ENCODE results near the gene PLXND1. TPM values are rescaled to one million over a fixed set of nuclear protein-coding genes. Genes with fewer than 3 reads are reported as not detected.

Gene PLXND1
- total RNA-seq, 3 donors from 2014 or later = 4.8 to 6.2 (median 6.1) TPM

DNA sequence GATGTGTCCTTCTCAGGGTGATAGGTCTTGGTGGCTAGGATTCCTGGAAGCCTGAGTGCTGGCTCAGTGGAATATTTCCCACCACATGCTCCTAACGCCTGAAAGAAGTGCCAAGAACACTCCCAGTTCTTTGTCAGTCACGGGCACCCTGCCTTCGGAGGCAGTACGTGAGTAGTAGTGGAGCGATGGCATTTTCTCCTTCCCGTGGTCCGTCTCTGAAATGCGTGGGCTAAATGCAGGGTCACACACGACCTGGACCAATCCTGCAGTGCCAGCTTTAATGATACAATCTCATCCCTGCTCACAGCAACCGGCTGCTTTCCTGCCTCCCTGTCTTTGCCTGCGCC is 49.0 kb downstream of the PLXND1 start:
- H3K4me3 Mint-ChIP-seq = no peak overlapping the region
- H3K4me1 Mint-ChIP-seq (ENCODE audit: low read depth) = peaks cover 16% of the 10 kb centered on the region
- H3K9me3 Mint-ChIP-seq = no peaks in the 10 kb centered on the region
- ATAC-seq (no peak), DNase-seq (no peak)
- H3K27me3 Mint-ChIP-seq (ENCODE audit: low read depth) = peaks cover 6% of the 10 kb centered on the region
- H3K36me3 Mint-ChIP-seq (ENCODE audit: insufficient read depth) = no peaks in the 10 kb centered on the region

DNA sequence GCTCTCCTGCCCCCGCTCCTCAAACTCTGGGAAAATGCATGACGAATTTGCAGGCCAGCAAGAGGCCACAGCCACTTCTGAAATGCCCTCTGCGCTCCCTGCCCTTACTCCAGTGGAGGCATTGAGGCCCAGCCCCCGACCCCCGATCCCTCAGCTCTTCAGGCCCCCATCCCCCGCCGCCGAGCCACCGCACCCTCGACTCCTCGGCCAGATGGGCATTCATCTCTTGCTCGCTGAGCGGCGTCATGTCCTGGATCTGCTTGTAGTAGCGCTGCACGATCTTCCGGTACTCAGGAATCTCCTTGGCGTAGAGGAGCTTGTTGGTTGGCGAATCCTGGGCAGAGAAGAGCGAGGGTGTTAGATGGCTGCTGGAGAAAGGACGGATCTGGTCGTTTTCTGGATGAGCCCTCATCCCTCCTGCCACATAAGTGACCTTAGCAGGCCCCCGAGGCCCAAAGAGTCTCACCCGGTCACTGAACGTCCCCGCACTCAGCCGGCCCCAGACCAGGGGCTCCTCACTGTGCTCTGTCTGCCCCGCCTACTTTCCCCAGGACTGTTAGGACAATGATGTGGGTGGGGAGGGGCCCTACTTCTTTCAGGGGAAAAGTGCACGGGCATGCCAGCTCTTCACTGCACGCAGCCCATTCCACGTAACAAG is 49.5 kb downstream of the PLXND1 start:
- peaks cover 16% of the 10 kb centered on the region for H3K4me1 Mint-ChIP-seq (ENCODE audit: low read depth)
- H3K27me3 Mint-ChIP-seq (ENCODE audit: low read depth) = peaks cover 6% of the 10 kb centered on the region
- no peak overlapping the region for H3K4me3 Mint-ChIP-seq
- ATAC-seq = no peak
- DNase-seq = no peak
- no peaks in the 10 kb centered on the region for H3K9me3 Mint-ChIP-seq
- no peaks in the 10 kb centered on the region for H3K36me3 Mint-ChIP-seq (ENCODE audit: insufficient read depth)

DNA sequence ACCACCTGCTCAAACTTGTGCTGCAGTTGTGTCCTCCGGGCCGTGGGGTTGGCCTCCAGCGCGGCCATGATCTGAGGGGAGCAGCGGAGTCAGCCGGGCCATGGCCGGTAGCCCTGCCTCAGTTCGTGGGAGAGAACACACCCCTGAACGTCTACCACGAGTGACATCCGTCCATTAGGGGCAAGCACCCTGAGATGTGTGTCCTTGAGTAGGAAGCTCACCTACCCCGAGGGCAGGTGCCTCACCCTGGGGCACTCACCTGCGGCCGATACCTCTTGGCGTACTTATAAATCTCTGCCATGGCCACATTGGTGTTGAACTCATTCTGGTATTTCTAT is 50.1 kb downstream of the PLXND1 start:
- ATAC-seq = no peak
- Mint-ChIP-seq H3K4me1 (ENCODE audit: low read depth) (peaks cover 16% of the 10 kb centered on the region), H3K27me3 (ENCODE audit: low read depth) (peaks cover 6% of the 10 kb centered on the region), H3K4me3 (no peak overlapping the region), H3K36me3 (ENCODE audit: insufficient read depth) (no peaks in the 10 kb centered on the region), H3K9me3 (no peaks in the 10 kb centered on the region)
- no peak for DNase-seq

DNA sequence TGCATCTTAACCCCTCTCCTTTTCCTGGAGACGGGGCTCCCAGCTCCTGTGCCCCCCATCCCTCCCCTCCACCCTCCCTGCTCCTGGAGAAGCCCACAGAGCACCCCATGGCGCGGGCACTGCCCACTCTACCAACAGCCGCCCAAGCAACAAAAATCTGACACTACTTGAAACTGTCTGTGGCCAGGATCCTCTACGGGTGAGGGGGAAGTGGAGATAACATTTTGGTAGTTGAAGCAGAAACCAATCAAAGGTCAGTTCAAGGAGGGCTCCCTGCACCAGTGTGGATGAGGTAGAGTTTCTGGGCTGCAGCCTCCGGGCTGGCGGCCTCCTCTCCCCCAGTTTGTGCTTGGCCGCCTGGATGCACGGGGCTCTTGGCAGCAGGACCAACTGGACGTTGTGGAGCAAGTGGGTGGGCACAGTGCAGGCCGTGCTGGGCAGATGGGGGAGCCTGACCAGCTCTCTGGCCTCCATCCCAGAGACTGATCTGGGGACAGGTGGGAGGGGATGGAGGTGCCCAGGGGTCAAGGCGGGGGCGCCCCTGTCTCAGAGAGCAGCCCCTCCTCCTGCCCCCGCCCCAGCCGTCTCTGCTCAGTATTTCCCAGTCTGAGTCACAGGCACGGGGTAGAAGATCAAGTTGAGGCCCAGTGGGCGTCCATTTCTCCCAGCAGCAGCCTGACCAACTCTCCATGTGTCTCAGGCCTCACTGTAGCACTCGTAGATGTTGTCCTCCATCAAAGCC is 50.7 kb downstream of the PLXND1 start:
- H3K27me3 Mint-ChIP-seq (ENCODE audit: low read depth) = peaks cover 6% of the 10 kb centered on the region
- peaks cover 16% of the 10 kb centered on the region for H3K4me1 Mint-ChIP-seq (ENCODE audit: low read depth)
- ATAC-seq (no peak), DNase-seq (no peak)
- H3K9me3 Mint-ChIP-seq = no peaks in the 10 kb centered on the region
- no peak overlapping the region for H3K4me3 Mint-ChIP-seq
- no peaks in the 10 kb centered on the region for H3K36me3 Mint-ChIP-seq (ENCODE audit: insufficient read depth)

DNA sequence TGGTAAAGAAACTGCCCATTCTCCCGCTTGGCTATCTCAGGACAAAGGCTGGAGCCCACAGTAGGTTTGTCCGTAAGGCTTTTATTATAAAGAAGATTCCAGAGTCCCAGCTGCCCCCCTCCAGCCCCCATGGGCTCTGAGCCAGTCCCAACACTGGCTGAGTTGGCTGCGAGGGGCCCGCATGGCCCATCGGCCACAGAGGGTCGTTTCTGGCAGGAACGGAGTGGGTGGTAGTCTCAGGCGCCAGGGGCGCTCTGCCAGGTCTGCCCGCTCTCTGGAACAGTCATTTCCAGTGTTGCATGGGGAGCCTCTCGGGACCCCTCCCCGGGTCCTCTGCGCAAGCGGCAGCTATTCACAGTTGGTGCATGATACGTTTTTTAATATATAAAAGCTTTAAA is 51.3 kb downstream of the PLXND1 start:
- H3K4me1 Mint-ChIP-seq (ENCODE audit: low read depth) = peaks cover 16% of the 10 kb centered on the region
- H3K4me3 Mint-ChIP-seq = no peak overlapping the region
- ATAC-seq = no peak
- DNase-seq = no peak
- no peaks in the 10 kb centered on the region for H3K9me3 Mint-ChIP-seq
- no peaks in the 10 kb centered on the region for H3K36me3 Mint-ChIP-seq (ENCODE audit: insufficient read depth)
- H3K27me3 Mint-ChIP-seq (ENCODE audit: low read depth) = peaks cover 6% of the 10 kb centered on the region

DNA sequence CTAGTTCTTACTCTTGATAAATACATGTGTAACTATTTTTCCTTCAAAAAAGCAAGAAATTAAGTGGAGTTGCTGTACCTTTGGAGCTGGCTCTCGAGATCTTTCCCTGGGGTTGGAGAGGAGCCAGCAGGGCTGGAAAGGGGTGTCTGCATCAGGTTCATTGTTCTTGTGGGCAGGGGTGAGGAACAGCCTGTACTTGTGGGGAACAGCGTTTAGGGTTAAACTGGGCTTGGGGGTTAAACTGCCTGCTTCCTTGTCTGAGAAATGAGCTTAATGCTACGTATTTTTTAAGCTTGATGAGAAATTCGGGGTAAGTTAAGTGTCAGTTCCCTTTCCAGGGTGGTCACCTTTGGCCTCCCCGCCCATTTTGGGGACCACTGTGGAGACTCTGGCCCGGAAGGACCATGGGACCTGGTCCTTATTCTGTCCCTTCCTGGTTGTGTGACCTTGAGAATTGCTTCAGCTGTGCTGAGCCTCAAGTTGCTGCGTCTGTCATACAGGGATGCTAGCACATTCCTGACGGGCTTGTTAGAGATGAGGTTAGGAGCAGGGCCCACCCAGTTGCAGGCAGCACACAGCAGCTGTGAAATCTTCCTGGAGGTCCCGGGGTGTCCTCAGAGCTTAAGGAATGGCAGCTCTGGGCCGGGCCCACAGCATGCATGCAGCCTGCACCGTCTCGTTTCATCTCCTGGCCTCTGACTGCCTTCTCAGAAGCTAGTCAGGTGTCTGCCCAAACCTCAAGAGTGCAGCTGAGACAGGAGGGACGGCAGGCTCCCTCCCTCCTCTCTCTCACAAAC is 51.9 kb downstream of the PLXND1 start:
- DNase-seq (no peak), ATAC-seq (no peak)
- Mint-ChIP-seq H3K4me3 (no peak overlapping the region), H3K27me3 (ENCODE audit: low read depth) (peaks cover 6% of the 10 kb centered on the region), H3K4me1 (ENCODE audit: low read depth) (peaks cover 16% of the 10 kb centered on the region), H3K9me3 (no peaks in the 10 kb centered on the region), H3K36me3 (ENCODE audit: insufficient read depth) (no peaks in the 10 kb centered on the region)

DNA sequence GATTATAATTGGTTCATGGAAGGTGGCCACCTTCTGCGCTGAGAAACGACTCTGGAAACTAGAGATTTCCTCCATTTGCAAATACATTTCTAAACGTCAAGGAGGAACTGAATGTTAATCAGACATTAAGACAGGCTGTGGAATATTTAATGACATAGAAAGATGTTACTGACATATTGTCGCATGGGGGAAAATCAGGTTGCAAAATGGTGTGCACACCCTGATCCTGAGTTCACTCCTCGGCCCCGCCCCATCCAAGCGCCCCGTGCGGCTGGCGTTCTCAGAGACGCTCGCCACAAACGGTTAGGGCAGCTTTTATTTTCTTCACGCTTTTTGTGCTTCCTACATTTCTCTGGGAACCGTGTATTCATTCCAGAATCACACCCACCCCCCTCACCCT is 52.8 kb downstream of the PLXND1 start:
- DNase-seq = no peak
- Mint-ChIP-seq H3K4me3 (peak overlapping the region; percentile 12), H3K4me1 (ENCODE audit: low read depth) (peaks cover 16% of the 10 kb centered on the region), H3K9me3 (no peaks in the 10 kb centered on the region), H3K36me3 (ENCODE audit: insufficient read depth) (no peaks in the 10 kb centered on the region), H3K27me3 (ENCODE audit: low read depth) (peaks cover 6% of the 10 kb centered on the region)
- ATAC-seq = no peak

DNA sequence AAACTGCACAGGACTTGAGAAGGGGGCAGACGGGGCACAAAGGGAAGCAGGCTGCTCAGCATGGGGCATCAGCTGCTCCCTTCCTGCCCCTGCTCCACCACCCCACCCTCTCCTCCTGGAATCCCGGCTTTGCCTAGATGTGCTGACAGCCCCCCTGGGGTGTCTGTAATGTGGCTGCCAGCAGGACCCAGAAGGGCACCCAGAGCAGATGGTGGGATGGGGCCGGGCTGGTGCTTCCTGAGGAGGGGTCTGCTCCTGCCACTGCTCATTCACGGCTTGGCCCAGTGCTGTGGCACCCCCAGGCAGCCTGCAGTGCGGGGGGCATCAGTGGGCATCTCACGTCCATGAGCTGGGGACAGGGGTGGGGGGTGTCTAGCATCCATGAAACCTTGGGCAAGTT is 53.3 kb downstream of the PLXND1 start:
- Mint-ChIP-seq H3K4me1 (ENCODE audit: low read depth) (peaks cover 13% of the 10 kb centered on the region), H3K4me3 (no peak overlapping the region), H3K9me3 (no peaks in the 10 kb centered on the region), H3K36me3 (ENCODE audit: insufficient read depth) (no peaks in the 10 kb centered on the region), H3K27me3 (ENCODE audit: low read depth) (peaks cover 6% of the 10 kb centered on the region)
- no peak for DNase-seq
- no peak for ATAC-seq

DNA sequence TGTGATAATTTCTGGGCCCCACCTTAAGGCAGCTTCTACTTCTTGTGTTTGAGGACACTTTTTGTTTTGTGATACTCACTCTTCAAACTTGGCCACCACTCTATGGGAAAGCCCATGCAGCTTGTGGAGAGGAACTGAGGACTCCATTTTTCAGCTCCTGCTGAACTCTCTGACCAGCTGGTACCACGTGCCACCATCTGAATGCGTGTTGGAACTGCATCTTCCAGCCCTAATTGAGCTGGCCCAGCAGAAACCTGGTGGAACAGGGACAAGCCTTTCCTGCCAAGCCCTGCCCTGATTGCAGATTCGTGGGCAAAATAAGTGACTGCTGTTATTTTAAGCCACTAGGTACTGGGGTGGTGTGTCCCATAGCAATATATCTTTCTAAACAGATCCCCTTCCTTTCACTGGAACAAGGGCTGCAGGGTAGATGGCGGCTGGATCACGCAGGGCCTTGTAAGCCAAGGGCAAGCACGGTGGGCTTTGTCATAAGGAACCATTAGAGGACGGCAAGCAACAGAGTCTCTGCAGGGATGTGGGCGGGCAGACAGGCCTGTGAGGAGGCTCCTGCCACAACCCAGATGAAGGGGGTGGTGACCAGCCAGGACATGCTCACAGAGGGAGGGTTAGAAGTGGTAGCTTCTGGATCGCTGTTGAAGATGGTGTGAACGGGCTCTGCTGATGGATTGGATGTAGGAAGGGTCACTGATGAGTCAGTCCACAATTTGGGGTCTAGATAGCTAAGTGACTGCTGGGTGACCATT is 54.0 kb downstream of the PLXND1 start:
- Mint-ChIP-seq H3K4me1 (ENCODE audit: low read depth) (peaks cover 10% of the 10 kb centered on the region), H3K36me3 (ENCODE audit: insufficient read depth) (no peaks in the 10 kb centered on the region), H3K27me3 (ENCODE audit: low read depth) (peaks cover 6% of the 10 kb centered on the region), H3K9me3 (no peaks in the 10 kb centered on the region), H3K4me3 (no peak overlapping the region)
- ATAC-seq (no peak), DNase-seq (no peak)

DNA sequence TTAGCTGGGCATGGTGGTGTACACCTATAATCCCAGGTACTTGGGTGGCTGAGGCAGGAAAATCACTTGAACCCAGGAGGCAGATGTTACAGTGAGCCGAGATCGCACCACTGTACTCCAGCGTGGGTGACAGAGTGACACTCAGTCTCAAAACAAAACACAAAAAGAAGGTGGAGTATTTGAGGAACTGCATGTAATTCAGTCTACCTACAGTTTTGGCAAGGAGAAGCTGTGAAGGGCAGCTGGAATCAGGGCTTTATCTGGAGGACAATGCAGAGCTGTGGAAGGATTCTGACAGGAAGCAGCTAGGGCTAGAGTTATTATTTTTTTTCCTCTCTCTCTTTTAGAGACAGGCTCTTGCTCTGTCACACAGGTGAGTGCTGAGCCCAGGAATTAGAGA is 56.7 kb downstream of the PLXND1 start:
- no peaks in the 10 kb centered on the region for H3K36me3 Mint-ChIP-seq (ENCODE audit: insufficient read depth)
- H3K27me3 Mint-ChIP-seq (ENCODE audit: low read depth) = peaks cover 6% of the 10 kb centered on the region
- H3K4me3 Mint-ChIP-seq = no peak overlapping the region
- H3K9me3 Mint-ChIP-seq = no peaks in the 10 kb centered on the region
- no peak for DNase-seq
- ATAC-seq = no peak
- peaks cover 10% of the 10 kb centered on the region for H3K4me1 Mint-ChIP-seq (ENCODE audit: low read depth)

DNA sequence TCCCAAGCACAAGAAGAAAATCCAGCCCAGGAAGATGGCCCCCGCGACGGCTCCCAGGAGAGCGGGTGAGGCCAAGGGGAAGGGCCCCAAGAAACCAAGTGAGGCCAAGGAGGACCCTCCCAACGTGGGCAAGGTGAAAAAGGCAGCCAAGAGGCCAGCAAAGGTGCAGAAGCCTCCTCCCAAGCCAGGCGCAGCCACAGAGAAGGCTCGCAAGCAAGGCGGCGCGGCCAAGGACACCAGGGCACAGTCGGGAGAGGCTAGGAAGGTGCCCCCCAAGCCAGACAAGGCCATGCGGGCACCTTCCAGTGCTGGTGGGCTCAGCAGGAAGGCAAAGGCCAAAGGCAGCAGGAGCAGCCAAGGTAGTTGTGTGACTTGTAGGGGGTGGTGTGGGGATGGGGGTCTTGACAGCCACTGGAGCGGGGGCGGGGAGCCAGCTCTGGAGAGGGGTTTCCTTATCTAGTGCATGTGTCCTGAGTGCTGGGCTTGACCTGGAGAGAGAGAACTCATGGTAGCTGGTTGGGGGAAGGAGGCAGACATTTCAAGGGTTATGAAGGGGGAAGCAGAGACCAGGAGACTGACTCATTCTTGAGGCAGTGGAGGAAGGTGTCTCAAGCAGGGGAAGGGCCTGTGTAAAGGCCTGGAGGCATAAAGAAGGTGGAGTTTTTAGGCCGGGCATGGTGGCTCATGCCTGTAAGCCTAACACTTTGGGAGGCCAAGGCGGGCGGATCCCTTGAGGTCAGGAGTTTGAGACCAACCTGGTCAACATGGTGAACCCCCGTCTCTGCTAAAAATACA is 57.3 kb downstream of the PLXND1 start:
- Mint-ChIP-seq H3K4me3 (no peak overlapping the region), H3K9me3 (no peaks in the 10 kb centered on the region), H3K36me3 (ENCODE audit: insufficient read depth) (no peaks in the 10 kb centered on the region), H3K4me1 (ENCODE audit: low read depth) (peaks cover 6% of the 10 kb centered on the region), H3K27me3 (ENCODE audit: low read depth) (peaks cover 5% of the 10 kb centered on the region)
- no peak for ATAC-seq
- DNase-seq = no peak

DNA sequence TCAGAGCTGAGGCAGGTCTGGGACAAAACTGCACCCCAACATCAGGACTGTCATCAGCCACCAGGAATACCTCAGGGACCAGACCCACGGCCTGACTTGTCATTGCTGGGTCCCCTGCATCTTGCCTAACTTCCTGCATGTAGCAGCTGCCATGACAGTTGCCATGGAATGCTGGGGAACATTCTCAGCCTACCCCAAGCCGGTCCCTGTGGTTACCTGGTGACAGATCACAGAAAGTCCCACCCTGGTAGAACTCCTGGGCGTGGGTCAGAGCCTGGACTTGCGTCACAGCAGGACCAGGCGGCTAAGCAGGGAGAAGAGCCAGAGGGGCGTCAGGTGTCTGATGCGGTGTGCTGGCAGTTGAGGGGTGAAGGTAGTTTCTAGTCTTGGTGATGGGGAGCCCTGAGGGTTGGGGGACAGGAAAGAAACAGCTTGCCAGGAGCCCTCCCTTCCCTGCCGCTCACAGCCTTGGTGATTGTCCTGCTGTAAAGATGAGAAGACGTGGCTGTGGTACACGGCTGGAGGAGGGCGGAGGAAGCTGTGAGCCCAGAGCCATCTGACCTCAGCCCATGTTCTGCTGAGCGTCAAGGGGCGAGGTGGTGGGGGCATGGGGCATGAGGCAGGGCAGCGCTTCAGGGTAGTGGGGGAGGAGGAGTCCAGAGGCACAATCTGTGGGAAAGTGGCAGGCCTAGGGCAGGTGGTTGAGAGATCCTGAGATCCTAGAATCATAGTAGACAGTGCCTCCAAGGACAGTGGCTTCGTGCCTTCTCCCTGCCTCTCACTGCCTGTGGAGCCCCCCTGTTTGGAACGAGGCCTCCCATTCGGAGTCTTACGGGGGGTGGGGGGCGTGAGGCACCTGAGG is 58.1 kb downstream of the PLXND1 start:
- Mint-ChIP-seq H3K36me3 (ENCODE audit: insufficient read depth) (no peaks in the 10 kb centered on the region), H3K4me3 (no peak overlapping the region), H3K27me3 (ENCODE audit: low read depth) (peaks cover 5% of the 10 kb centered on the region), H3K4me1 (ENCODE audit: low read depth) (no peaks in the 10 kb centered on the region), H3K9me3 (no peaks in the 10 kb centered on the region)
- DNase-seq (no peak), ATAC-seq (no peak)

DNA sequence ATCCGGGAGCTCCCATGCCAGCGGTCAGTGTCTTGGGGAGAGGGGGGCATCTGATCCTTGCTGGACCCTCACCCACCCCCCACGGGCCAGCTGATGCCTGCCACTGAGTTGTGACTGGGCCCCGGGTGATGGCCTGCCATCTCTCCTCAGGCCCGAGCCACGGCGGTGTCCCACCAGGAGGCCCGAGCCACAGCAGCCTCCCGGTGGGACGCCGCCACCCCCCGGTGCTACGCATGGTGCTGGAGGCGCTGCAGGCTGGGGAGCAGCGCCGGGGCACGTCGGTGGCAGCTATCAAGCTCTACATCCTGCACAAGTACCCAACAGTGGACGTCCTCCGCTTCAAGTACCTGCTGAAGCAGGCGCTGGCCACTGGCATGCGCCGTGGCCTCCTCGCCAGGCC is 59.2 kb downstream of the PLXND1 start:
- H3K27me3 Mint-ChIP-seq (ENCODE audit: low read depth) = no peaks in the 10 kb centered on the region
- ATAC-seq = no peak
- no peaks in the 10 kb centered on the region for H3K9me3 Mint-ChIP-seq
- H3K36me3 Mint-ChIP-seq (ENCODE audit: insufficient read depth) = no peaks in the 10 kb centered on the region
- DNase-seq = no peak
- H3K4me1 Mint-ChIP-seq (ENCODE audit: low read depth) = no peaks in the 10 kb centered on the region
- no peak overlapping the region for H3K4me3 Mint-ChIP-seq

Data from activated T-cell treated with anti-CD3 and anti-CD28 coated beads, Interleukin-2, amount 50 U/mL, for 4 hours (primary cell).